ENCODE measurements around the gene PDE1A.

DNA sequence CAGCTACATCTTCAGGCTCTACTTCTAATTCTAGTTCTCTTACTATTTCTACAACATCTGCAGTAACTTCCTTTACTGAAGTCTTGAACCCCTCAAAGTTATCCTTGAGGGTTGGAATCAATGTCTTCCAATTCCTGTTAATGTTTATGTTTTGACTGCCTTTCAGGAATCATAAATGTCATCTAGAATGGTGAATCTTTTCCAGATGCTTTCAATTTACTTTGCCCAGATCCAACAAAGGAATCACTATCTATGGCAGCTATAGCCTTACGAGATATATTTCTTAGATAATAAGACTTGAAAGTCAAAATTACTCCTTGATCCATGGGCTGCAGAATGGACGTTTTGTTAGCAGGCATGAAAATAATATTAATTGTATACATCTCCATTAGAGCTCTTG is 123.9 kb downstream of the PDE1A start:
- TF ChIP-seq, protein P1, sequence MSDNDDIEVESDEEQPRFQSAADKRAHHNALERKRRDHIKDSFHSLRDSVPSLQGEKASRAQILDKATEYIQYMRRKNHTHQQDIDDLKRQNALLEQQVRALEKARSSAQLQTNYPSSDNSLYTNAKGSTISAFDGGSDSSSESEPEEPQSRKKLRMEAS (IDR thresholded peaks at IDR 0.05; ENCODE audit: low read depth), result no peak
- TF ChIP-seq, protein P2, sequence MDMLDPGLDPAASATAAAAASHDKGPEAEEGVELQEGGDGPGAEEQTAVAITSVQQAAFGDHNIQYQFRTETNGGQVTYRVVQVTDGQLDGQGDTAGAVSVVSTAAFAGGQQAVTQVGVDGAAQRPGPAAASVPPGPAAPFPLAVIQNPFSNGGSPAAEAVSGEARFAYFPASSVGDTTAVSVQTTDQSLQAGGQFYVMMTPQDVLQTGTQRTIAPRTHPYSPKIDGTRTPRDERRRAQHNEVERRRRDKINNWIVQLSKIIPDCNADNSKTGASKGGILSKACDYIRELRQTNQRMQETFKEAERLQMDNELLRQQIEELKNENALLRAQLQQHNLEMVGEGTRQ (IDR thresholded peaks at IDR 0.05; ENCODE audit: borderline replicate concordance, low read depth, low read length), result no peak
- TF ChIP-seq, protein P3, sequence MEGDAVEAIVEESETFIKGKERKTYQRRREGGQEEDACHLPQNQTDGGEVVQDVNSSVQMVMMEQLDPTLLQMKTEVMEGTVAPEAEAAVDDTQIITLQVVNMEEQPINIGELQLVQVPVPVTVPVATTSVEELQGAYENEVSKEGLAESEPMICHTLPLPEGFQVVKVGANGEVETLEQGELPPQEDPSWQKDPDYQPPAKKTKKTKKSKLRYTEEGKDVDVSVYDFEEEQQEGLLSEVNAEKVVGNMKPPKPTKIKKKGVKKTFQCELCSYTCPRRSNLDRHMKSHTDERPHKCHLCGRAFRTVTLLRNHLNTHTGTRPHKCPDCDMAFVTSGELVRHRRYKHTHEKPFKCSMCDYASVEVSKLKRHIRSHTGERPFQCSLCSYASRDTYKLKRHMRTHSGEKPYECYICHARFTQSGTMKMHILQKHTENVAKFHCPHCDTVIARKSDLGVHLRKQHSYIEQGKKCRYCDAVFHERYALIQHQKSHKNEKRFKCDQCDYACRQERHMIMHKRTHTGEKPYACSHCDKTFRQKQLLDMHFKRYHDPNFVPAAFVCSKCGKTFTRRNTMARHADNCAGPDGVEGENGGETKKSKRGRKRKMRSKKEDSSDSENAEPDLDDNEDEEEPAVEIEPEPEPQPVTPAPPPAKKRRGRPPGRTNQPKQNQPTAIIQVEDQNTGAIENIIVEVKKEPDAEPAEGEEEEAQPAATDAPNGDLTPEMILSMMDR (IDR thresholded peaks at IDR 0.05), result no peak
- TF ChIP-seq EZH2phosphoT487 (IDR thresholded peaks at IDR 0.05; ENCODE audit: borderline replicate concordance, low read depth) (no peak), NRF1 (IDR thresholded peaks at IDR 0.05; ENCODE audit: low read depth, low read length) (no peak), FOSL2 (IDR thresholded peaks at IDR 0.05; ENCODE audit: borderline replicate concordance, low read depth) (no peak), POLR2AphosphoS5 (IDR thresholded peaks at IDR 0.05; ENCODE audit: low read depth, low read length) (no peak), RFX5 (IDR thresholded peaks at IDR 0.05; ENCODE audit: low read length) (no peak), RAD21 (IDR thresholded peaks at IDR 0.05; ENCODE audit: low read length) (no peak), CHD2 (IDR thresholded peaks at IDR 0.05; ENCODE audit: low read length, partially characterized antibody) (no peak)
- TF ChIP-seq, protein P4, sequence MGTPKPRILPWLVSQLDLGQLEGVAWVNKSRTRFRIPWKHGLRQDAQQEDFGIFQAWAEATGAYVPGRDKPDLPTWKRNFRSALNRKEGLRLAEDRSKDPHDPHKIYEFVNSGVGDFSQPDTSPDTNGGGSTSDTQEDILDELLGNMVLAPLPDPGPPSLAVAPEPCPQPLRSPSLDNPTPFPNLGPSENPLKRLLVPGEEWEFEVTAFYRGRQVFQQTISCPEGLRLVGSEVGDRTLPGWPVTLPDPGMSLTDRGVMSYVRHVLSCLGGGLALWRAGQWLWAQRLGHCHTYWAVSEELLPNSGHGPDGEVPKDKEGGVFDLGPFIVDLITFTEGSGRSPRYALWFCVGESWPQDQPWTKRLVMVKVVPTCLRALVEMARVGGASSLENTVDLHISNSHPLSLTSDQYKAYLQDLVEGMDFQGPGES (IDR thresholded peaks at IDR 0.05; ENCODE audit: low read depth, low read length), result no peak
- TF ChIP-seq, protein P5, sequence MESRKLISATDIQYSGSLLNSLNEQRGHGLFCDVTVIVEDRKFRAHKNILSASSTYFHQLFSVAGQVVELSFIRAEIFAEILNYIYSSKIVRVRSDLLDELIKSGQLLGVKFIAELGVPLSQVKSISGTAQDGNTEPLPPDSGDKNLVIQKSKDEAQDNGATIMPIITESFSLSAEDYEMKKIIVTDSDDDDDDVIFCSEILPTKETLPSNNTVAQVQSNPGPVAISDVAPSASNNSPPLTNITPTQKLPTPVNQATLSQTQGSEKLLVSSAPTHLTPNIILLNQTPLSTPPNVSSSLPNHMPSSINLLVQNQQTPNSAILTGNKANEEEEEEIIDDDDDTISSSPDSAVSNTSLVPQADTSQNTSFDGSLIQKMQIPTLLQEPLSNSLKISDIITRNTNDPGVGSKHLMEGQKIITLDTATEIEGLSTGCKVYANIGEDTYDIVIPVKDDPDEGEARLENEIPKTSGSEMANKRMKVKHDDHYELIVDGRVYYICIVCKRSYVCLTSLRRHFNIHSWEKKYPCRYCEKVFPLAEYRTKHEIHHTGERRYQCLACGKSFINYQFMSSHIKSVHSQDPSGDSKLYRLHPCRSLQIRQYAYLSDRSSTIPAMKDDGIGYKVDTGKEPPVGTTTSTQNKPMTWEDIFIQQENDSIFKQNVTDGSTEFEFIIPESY (IDR thresholded peaks at IDR 0.05; ENCODE audit: borderline replicate concordance, low read depth), result no peak
- TF ChIP-seq, protein P6, sequence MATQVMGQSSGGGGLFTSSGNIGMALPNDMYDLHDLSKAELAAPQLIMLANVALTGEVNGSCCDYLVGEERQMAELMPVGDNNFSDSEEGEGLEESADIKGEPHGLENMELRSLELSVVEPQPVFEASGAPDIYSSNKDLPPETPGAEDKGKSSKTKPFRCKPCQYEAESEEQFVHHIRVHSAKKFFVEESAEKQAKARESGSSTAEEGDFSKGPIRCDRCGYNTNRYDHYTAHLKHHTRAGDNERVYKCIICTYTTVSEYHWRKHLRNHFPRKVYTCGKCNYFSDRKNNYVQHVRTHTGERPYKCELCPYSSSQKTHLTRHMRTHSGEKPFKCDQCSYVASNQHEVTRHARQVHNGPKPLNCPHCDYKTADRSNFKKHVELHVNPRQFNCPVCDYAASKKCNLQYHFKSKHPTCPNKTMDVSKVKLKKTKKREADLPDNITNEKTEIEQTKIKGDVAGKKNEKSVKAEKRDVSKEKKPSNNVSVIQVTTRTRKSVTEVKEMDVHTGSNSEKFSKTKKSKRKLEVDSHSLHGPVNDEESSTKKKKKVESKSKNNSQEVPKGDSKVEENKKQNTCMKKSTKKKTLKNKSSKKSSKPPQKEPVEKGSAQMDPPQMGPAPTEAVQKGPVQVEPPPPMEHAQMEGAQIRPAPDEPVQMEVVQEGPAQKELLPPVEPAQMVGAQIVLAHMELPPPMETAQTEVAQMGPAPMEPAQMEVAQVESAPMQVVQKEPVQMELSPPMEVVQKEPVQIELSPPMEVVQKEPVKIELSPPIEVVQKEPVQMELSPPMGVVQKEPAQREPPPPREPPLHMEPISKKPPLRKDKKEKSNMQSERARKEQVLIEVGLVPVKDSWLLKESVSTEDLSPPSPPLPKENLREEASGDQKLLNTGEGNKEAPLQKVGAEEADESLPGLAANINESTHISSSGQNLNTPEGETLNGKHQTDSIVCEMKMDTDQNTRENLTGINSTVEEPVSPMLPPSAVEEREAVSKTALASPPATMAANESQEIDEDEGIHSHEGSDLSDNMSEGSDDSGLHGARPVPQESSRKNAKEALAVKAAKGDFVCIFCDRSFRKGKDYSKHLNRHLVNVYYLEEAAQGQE (IDR thresholded peaks at IDR 0.05; ENCODE audit: low read depth, low read length), result no peak

All from SK-N-SH (cell line).